HG03060 (cell line): Measurements from ENCODE around the gene RBP5.

ENCODE experiments used
- ATAC-seq: cut with Tn5 transposase; IDR thresholded peaks from one replicate; pipeline ENCODE4 v1.9.1; 2021; ENCODE audit warnings: low read depth, moderate number of reproducible peaks; ENCODE audit not compliant: unreplicated experiment

Gene RBP5

DNA sequence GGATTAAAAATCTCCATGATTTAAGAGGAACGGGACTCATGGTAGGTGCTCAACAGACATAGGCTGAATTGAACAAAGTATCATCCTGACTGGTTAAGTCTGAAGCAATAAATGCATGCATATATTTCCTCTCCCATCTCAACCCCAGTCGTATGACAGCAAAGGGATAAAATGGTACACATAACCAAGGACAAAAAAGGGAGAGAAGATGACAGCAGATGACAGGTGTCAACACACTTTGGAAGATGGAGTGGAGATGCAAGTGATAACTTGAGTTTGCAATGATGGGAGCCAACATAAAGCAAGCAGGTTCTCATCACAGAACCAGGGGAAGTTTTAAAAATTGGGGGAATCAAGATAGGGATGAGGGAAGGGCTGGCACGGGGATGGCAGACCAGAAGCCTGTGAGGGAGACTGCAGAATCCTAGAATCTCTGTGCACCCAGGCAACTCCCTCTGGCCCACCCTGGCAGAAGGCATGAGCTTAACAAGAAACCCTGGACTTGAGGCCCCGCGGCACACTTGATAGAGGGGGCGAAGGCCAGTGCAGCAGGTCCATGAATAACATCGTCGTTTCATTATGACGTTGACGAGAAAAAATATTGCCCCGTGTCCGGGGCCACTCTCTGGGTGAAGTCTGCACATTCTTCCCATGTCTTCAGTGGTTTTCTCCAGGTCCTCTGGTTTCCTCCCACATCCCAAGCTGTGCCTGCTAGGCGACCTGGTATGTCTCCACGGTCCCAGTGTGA lies 24.7 kb downstream of the RBP5 start:
- no peak for ATAC-seq

- ATAC-seq, result no peak
Observed at GRCh38 chr12:7102582-7102981, 26.1 kb downstream of the RBP5 start.

GRCh38 chr12:7101694-7102131 lies 27.0 kb downstream of the RBP5 start:
- no peak for ATAC-seq

- ATAC-seq, result no peak
Observed at GRCh38 chr12:7101047-7101693, 27.5 kb downstream of the RBP5 start.

GRCh38 chr12:7100239-7100638 lies 28.4 kb downstream of the RBP5 start:
- no peak for ATAC-seq

- ATAC-seq, result no peak
Observed at GRCh38 chr12:7099290-7099996, 29.2 kb downstream of the RBP5 start.

DNA sequence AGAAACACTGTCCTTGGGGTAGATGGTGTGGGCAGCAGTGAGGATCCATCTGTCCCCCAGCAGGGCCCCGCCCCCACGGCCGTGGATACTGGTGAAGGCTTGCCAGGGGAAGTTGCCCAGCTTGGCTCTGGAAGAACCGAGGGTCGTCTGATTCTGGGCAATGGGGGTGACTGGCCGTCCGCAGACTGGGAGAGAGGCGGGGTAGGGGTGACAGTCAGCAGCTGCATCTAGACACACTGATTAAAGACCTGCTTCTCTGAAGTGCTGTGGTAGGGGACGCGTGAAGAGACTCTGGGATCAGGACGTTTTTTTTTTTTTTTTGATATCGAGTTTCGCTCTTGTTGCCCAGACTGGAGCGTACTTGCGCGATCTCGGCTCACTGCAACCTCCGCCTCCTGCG lies 31.7 kb downstream of the RBP5 start:
- ATAC-seq, result no peak

DNA sequence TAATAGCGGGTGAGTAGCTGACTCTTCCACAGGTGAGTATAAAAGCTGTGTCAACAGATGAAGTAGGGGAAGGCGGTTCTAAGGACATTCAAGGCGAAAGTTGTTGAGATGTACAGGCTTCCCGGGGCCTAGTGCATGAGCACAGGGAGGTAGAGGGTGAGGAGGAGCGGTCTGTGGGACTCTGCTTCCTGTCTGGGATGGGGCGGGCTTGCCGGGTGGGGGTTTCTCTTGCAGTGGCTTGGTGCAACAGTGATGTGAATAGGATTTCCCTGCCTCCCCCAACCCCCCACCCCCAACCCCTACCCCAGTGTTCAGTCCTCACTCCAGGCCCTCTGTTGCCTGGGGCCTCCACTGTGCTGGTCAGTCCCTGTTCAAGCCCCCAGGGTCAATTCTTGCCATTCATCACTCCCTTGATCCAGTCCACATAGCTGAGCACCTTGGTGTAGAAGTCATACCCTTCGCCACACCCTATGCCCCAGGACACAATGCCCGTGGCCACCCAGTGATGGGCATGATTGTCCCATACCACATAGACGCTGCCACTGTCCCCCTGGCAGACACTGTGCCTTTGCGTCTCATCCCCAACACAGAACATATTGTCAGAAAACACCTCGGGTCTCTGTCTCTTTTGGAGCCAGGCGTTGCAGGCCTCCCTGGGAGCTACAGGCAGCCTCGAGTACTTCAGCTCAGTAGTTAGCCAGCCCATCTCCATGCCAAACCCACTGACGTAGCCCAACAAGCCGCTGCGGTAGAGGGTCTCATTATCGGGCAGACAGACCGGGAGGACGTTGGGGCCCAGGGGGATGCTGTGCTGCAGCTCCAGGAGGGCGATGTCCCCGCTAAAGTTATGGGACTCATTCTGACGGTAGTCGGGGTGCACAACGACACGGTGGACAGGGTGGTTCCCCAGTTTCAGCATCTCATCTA lies 32.4 kb downstream of the RBP5 start:
- no peak for ATAC-seq

GRCh38 chr12:7093892-7094291 lies 34.8 kb downstream of the RBP5 start:
- no peak for ATAC-seq

- ATAC-seq, result no peak
Observed at GRCh38 chr12:7093486-7093885, 35.2 kb downstream of the RBP5 start.

DNA sequence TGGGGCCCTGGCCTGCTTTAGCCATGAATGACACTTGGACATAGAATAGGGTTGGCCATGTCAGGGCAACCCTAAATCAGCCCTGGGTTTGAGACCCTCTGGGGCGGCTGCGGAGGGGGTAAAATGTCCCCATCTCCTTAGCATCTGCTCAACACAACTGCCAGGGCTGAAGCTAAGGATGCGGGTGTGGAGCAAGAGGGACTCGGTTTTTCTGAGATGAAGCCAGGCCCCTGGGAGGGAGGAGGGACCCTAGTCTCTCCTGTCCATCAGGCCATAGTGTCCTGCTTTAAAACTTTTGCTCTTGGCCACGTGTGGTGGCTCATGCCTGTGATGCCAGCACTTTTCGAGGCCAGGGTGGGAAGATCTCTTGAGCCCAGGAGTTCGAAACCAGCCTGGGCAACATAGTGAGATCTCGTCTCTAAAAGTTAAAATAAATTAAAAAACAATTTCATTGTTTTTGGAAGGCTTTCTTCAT lies 35.7 kb downstream of the RBP5 start:
- no peak for ATAC-seq

DNA sequence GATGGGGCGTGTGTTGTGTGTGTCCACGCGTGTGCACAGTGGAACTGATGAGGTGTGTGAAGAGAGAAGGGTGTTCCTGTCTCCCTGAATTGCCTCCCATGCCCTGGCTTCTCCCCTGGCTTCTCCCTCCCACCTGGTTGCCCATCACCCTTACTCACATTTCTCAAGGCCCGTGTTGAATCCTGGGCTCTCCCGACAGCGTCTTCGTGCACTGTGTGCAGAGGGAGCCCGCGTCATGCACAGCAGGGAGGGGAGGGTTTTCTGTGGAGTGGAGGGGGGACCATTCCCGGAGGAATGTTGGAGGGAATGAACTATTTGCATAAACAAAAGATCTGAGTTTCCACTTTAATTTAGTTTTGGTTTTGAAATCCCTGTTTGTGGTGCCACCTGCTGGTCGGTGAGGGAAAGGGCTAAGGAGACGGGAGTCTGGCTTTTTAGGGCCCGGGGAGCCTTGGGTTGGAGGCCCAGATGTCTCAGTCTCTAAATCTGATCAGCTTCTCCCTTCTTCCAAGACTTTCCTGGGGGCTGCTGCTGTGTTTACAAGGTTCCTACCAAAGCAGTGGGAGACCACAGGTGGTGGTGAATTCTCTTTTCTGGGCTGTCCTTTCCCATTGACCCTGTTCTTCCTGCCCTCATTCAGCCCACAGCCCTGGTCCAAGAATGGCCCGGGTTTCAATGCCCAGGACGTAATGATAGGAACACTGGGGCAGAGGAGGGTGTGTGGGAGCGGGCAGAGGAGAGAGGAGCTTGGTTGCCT lies 36.3 kb downstream of the RBP5 start, which contains the start of gene C1R:
TSS of gene C1R (minus strand) at position 217 of the 757 bp plus-strand sequence. CDS start at position 160, 57 bp downstream.
- no peak for ATAC-seq

- ATAC-seq, result no peak
Observed at GRCh38 chr12:7091660-7092228, 36.9 kb downstream of the RBP5 start.

GRCh38 chr12:7091171-7091570 lies 37.5 kb downstream of the RBP5 start:
- ATAC-seq, result no peak

GRCh38 chr12:7090222-7090998 lies 38.3 kb downstream of the RBP5 start:
- no peak for ATAC-seq

- no peak for ATAC-seq
Observed at GRCh38 chr12:7089196-7089871, 39.4 kb downstream of the RBP5 start.

DNA sequence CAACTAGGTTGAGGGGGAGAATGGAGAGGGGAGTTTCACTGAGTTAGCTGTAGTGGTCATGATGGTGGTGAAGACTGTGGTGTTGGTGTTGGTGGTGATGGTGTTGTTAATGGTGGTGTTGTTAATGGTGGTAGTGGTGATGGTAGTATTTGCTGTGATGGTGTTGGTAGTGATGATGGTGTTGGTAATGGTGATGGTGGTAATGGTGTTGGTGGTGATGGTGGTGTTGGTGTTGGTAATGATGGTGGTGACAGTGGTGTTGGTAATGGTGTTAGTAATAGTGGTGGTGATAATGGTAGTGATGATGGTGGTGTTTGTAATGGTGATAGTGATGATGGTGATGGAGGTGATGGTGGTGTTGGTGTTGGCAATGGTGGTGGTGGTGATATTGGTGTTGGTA lies 45.6 kb downstream of the RBP5 start:
- no peak for ATAC-seq

- no peak for ATAC-seq
Observed at GRCh38 chr12:7081037-7081436, 47.7 kb downstream of the RBP5 start.
